Kidney capillary endothelial cell (primary cell): ENCODE measurements around the gene OR11H7.
"Not testable (repeated sequence)": the region's sequence is repeated elsewhere in the genome, so short reads cannot be mapped to it uniquely, and the experiment has no call there.

Source experiments
- DNase-seq: peaks from one replicate; pipeline ENCODE4 v3.0.0-alpha.2; 2018; ENCODE audit warnings: low spot score

Gene OR11H7

GRCh38 chr14:20278414-20278813 is 49.6 kb downstream of the OR11H7 start:
- no peak for DNase-seq

DNA sequence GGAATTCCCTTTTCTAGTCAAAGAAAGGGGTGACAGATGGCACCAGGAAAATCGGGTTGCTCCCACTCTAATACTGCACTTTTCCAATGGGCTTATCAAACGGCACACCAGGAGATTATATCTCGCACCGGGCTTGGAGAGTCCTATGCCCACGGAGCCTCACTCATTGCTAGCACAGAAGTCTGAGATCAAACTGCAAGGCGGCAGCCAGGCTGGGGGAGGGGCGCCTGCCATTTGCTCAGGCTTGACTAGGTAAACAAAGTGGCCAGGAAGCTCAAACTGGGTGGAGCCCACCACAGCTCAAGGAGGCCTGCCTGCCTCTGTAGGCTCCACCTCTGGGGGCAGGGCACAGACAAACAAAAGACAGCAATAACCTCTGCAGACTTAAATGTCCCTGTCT is 51.5 kb downstream of the OR11H7 start:
- not testable (repeated sequence) for DNase-seq
